IMR-90 (cell line): ENCODE data around the gene AGBL1. TPM values are rescaled to one million over a fixed set of nuclear protein-coding genes. Genes with fewer than 3 reads are reported as not detected.

Experiments
- ATAC-seq: fragments of 200-7000 bp; cut with Tn5 transposase; 2 replicates; pipeline ENCODE4 v1.9.1; 2020; ENCODE audit warnings: low read depth, mild to moderate bottlenecking, moderate library complexity
- BruUV-seq: library from RNA; stranded (reverse); fragments of 400-500 nt; replicated peaks from 2 replicates; lab custom pipeline; 2021; lab: Mats Ljungman, UMichigan
- CTCF ChIA-PET: fragments of 300-600 bp; formaldehyde crosslinking; extraction: SDS; loops from one replicate; lab custom pipeline; 2021; ENCODE audit warnings: antibody characterized with exemption; lab: Yijun Ruan, JAX
- POLR2A ChIA-PET: fragments of 300-600 bp; sonication (Branson Sonifier 250); formaldehyde crosslinking; loops from one replicate; lab custom pipeline; 2022; ENCODE audit warnings: antibody characterized with exemption; ENCODE audit not compliant: unreplicated experiment; lab: Charles Lee
- DNase-seq: peaks from one replicate; pipeline ENCODE4 v3.0.0; 2013
- H2AFZ ChIP-seq: replicated peaks from 2 replicates; pipeline ENCODE3; 2013; ENCODE audit warnings: low read length, mild to moderate bottlenecking; ENCODE audit not compliant: poor library complexity
- H2AK5ac ChIP-seq: 2 replicates; pipeline ENCODE4 v1.6.1; 2013; ENCODE audit warnings: low read depth, low read length, inconsistent platforms
- H2AK9ac ChIP-seq: replicated peaks from 2 replicates; pipeline ENCODE3; 2013; ENCODE audit warnings: mild to moderate bottlenecking, low read depth, low read length, moderate library complexity; ENCODE audit not compliant: poor library complexity
- H2BK120ac ChIP-seq: 2 replicates; pipeline ENCODE4 v1.6.1; 2013; ENCODE audit warnings: low read depth, low read length, inconsistent platforms
- H2BK15ac ChIP-seq: 3 replicates; pipeline ENCODE4 v1.6.1; 2013; ENCODE audit warnings: low read depth, low read length, inconsistent platforms
- H2BK20ac ChIP-seq: 2 replicates; pipeline ENCODE4 v1.6.1; 2013; ENCODE audit warnings: low read depth, mild to moderate bottlenecking, inconsistent platforms, low read length, moderate library complexity
- H2BK5ac ChIP-seq: 2 replicates; pipeline ENCODE4 v1.6.1; 2013; ENCODE audit warnings: mild to moderate bottlenecking, low read depth, low read length, inconsistent platforms; ENCODE audit not compliant: poor library complexity, severe bottlenecking
- H3K14ac ChIP-seq: replicated peaks from 2 replicates; pipeline ENCODE4 v1.6.1; 2013; ENCODE audit warnings: low read depth, low read length, inconsistent platforms
- H3K18ac ChIP-seq: 2 replicates; pipeline ENCODE4 v1.6.1; 2013; ENCODE audit warnings: low read depth, low read length, control low read depth
- H3K23ac ChIP-seq: 2 replicates; pipeline ENCODE4 v1.6.1; 2013; ENCODE audit warnings: low read depth, low read length, inconsistent platforms
- H3K27ac ChIP-seq: 2 replicates; pipeline ENCODE4 v1.5.1; 2013; ENCODE audit warnings: mild to moderate bottlenecking, control low read depth, low read length; ENCODE audit not compliant: insufficient read depth
- H3K27me3 ChIP-seq: 2 replicates; pipeline ENCODE4 v1.6.1; 2013; ENCODE audit warnings: low read length; ENCODE audit not compliant: control insufficient read depth, insufficient read depth
- H3K36me3 ChIP-seq: 2 replicates; pipeline ENCODE4 v1.6.1; 2013; ENCODE audit warnings: low read length, mixed read lengths; ENCODE audit not compliant: control insufficient read depth, insufficient read depth
- H3K4ac ChIP-seq: 2 replicates; pipeline ENCODE4 v1.6.1; 2013; ENCODE audit warnings: low read depth, low read length, inconsistent platforms
- H3K4me1 ChIP-seq: 2 replicates; pipeline ENCODE4 v1.6.1; 2013; ENCODE audit warnings: low read length, mixed read lengths; ENCODE audit not compliant: control insufficient read depth, insufficient read depth
- H3K4me2 ChIP-seq: 2 replicates; pipeline ENCODE4 v1.6.1; 2013; ENCODE audit warnings: low read depth, mild to moderate bottlenecking, control low read depth, low read length, moderate library complexity
- H3K4me3 ChIP-seq: 2 replicates; pipeline ENCODE4 v1.5.1; 2013; ENCODE audit warnings: low read depth, mild to moderate bottlenecking, control low read depth, low read length, moderate library complexity; ENCODE audit not compliant: insufficient read depth
- H3K56ac ChIP-seq: 2 replicates; pipeline ENCODE4 v1.6.1; 2013; ENCODE audit warnings: low read length, inconsistent platforms; ENCODE audit not compliant: insufficient read depth; ENCODE audit errors: extremely low read depth
- H3K79me1 ChIP-seq, 2 experiments: 2 replicates each; pipeline ENCODE4 v1.6.1; 2013; ENCODE audit warnings: low read length in 2 of 2, inconsistent platforms in 1 of 2, low read depth in 1 of 2
- H3K9ac ChIP-seq: 2 replicates; pipeline ENCODE4 v1.6.1; 2013; ENCODE audit warnings: low read depth, low read length, control low read depth
- H3K9me1 ChIP-seq: 2 replicates; pipeline ENCODE4 v1.6.1; 2013; ENCODE audit warnings: low read length, inconsistent platforms; ENCODE audit not compliant: insufficient read depth
- H3K9me3 ChIP-seq: 2 replicates; pipeline ENCODE4 v1.6.1; 2013; ENCODE audit warnings: low read length; ENCODE audit not compliant: control insufficient read depth, insufficient read depth
- H4K20me1 ChIP-seq: 2 replicates; pipeline ENCODE4 v1.6.1; 2013; ENCODE audit warnings: low read length, inconsistent platforms; ENCODE audit not compliant: insufficient read depth
- H4K5ac ChIP-seq: 2 replicates; pipeline ENCODE4 v1.6.1; 2013; ENCODE audit warnings: mild to moderate bottlenecking, low read depth, low read length, control low read depth
- H4K8ac ChIP-seq, 2 experiments: 2 replicates each; pipeline ENCODE4 v1.6.1; 2013; ENCODE audit warnings: low read depth in 2 of 2, low read length in 2 of 2, control low read depth in 1 of 2, inconsistent platforms in 1 of 2
- H4K91ac ChIP-seq: 2 replicates; pipeline ENCODE4 v1.6.1; 2013; ENCODE audit warnings: low read depth, low read length, inconsistent platforms; ENCODE audit not compliant: insufficient read depth
- WGBS, 2 experiments: methylation state at CpG; one replicate each; pipeline versions ENCODE4 v1.1.5 to v1.1.7; 2013; ENCODE audit warnings: missing lambda C conversion rate in 2 of 2; ENCODE audit not compliant: insufficient read length in 1 of 2; ENCODE audit errors: extremely low coverage in 2 of 2; 5-methylcytosine and 5-hydroxymethylcytosine counted together
- dilution Hi-C: fragments of 300-500 bp; cut with HindIII; formaldehyde crosslinking; loops from one replicate; pipeline ENCODE4 v1.14.3; 2018; ENCODE audit warnings: low sequenced_read_pairs; ENCODE audit not compliant: unreplicated experiment
- in situ Hi-C: fragments of 300-500 bp; cut with MboI; formaldehyde crosslinking; loops from 3 replicates; pipeline ENCODE4 v1.14.3; 2019; ENCODE audit warnings: low sequenced_read_pairs, inconsistent platforms, mixed read lengths
- intact Hi-C: fragments of 100-400 bp; cut with micrococcal nuclease; formaldehyde crosslinking; loops from 2 replicates; pipeline ENCODE4 v1.10.0; 2022
- polyA plus RNA-seq, 3 experiments: library from polyadenylated mRNA; depleted of rRNA; stranded (reverse); fragments of >200 nt; gene quantifications; 2 replicates each; pipeline ENCODE4 v1.2.3, GENCODE V29; 2012; ENCODE audit warnings: low replicate concordance in 1 of 3
- total RNA-seq: library from RNA; depleted of rRNA; stranded (reverse); fragments of >200 nt; gene quantifications from 2 replicates; pipeline ENCODE4 v1.2.3, GENCODE V29; 2012
- TF ChIP-seq, protein P1 (sequence below): conservative IDR thresholded peaks from 2 replicates; pipeline ENCODE4 v1.5.1; 2012; ENCODE audit warnings: mild to moderate bottlenecking, low read depth, low read length, improper control_type of control experiment

Gene AGBL1
- total and polyA plus RNA-seq, 2 of the 4 experiments (the other 2 are of a cell fraction) = not detected

- ChIA-PET CTCF (no interaction called here), POLR2A (no interaction called here)
- no peaks in the 10 kb centered on the region for H3K4me1 ChIP-seq
- no peaks in the 10 kb centered on the region for H3K9me1 ChIP-seq
- no peak for DNase-seq
- no peaks in the 10 kb centered on the region for H3K79me1 ChIP-seq
- H2AK9ac ChIP-seq = no peak overlapping the region
- H3K4ac ChIP-seq = no peak overlapping the region
- H4K5ac ChIP-seq = no peak overlapping the region
- H3K36me3 ChIP-seq = no peaks in the 10 kb centered on the region
- no peak overlapping the region for H2BK5ac ChIP-seq
- H3K56ac ChIP-seq = no peak overlapping the region
- H3K9ac ChIP-seq = no peak overlapping the region
- H3K4me3 ChIP-seq = no peak overlapping the region
- no peak overlapping the region for H3K23ac ChIP-seq
- peaks cover 9% of the 10 kb centered on the region for H3K9me3 ChIP-seq
- no peak overlapping the region for H3K14ac ChIP-seq
- 60% methylated on average over 4 of the region's 6 CpGs; no CpG with 5 or more reads in 1 of the 2 experiments for WGBS, 2 experiments
- no peaks in the 10 kb centered on the region for H3K27me3 ChIP-seq
- H2AK5ac ChIP-seq = no peak overlapping the region
- H4K20me1 ChIP-seq = no peaks in the 10 kb centered on the region
- in situ Hi-C loops = no loop called here
- H4K8ac ChIP-seq = no peak overlapping the region
- no TSS peak for BruUV-seq
- no peak overlapping the region for H4K91ac ChIP-seq
- TF ChIP-seq, protein P1, sequence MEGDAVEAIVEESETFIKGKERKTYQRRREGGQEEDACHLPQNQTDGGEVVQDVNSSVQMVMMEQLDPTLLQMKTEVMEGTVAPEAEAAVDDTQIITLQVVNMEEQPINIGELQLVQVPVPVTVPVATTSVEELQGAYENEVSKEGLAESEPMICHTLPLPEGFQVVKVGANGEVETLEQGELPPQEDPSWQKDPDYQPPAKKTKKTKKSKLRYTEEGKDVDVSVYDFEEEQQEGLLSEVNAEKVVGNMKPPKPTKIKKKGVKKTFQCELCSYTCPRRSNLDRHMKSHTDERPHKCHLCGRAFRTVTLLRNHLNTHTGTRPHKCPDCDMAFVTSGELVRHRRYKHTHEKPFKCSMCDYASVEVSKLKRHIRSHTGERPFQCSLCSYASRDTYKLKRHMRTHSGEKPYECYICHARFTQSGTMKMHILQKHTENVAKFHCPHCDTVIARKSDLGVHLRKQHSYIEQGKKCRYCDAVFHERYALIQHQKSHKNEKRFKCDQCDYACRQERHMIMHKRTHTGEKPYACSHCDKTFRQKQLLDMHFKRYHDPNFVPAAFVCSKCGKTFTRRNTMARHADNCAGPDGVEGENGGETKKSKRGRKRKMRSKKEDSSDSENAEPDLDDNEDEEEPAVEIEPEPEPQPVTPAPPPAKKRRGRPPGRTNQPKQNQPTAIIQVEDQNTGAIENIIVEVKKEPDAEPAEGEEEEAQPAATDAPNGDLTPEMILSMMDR = no peak
- dilution Hi-C loops = no loop called here
- H3K18ac ChIP-seq = no peak overlapping the region
- no peak overlapping the region for H2BK120ac ChIP-seq
- H3K27ac ChIP-seq = no peak overlapping the region
- H2BK15ac ChIP-seq = no peak overlapping the region
- H2AFZ ChIP-seq = no peak overlapping the region
- intact Hi-C loops = no loop called here
- H3K4me2 ChIP-seq = no peak overlapping the region
- no peak overlapping the region for H2BK20ac ChIP-seq
- ATAC-seq = no peak
Measured at GRCh38 chr15:86653344-86654197, 573.9 kb downstream of the AGBL1 start.
